Rectal smooth muscle tissue (tissue), 1 donor: ENCODE measurements around the gene PHF11.
A peak's percentile ranks its signal among the peaks of the same experiment; 100 is the strongest.
"Not testable (repeated sequence)": the region's sequence is repeated elsewhere in the genome, so short reads cannot be mapped to it uniquely, and the experiment has no call there.

Experiments
- H3K27ac ChIP-seq: one replicate; pipeline ENCODE4 v1.7.0; 2013; ENCODE audit warnings: low read depth, low read length, inconsistent platforms
- H3K27me3 ChIP-seq: one replicate; pipeline ENCODE4 v1.7.0; 2013; ENCODE audit warnings: low read length; ENCODE audit not compliant: control insufficient read depth, insufficient read depth
- H3K36me3 ChIP-seq: one replicate; pipeline ENCODE4 v1.7.0; 2013; ENCODE audit warnings: low read length; ENCODE audit not compliant: control insufficient read depth, insufficient read depth
- H3K4me1 ChIP-seq: one replicate; pipeline ENCODE4 v1.7.0; 2013; ENCODE audit warnings: low read length; ENCODE audit not compliant: control insufficient read depth, insufficient read depth
- H3K4me3 ChIP-seq: one replicate; pipeline ENCODE4 v1.7.0; 2013; ENCODE audit warnings: low read length
- H3K9ac ChIP-seq: one replicate; pipeline ENCODE4 v1.7.0; 2013; ENCODE audit warnings: low read length

Gene PHF11

DNA sequence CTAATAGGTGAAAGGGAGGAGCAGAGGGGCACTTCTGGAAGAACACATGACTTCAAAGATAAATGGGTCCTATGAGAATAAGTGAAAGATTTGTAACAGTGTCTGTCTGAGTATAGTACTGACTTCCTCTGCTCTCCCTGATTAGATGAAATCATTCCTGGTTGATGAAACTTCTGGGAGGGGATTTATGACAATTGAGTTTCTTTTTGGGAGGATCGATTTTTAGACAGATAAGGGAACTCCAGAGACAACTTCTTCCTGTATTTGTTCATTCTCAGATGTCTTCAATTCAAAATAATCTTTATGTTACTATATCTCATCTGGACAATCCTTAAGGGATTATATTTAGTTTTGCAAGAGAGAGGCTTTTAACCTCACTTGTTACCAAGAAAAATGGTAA, 31.7 kb upstream of the PHF11 start:
- Histone ChIP-seq H3K36me3 (peaks cover 13% of the 10 kb centered on the region), H3K9ac (no peak overlapping the region), H3K4me3 (no peak overlapping the region), H3K27ac (no peak overlapping the region), H3K27me3 (no peaks in the 10 kb centered on the region), H3K4me1 (no peaks in the 10 kb centered on the region)

DNA sequence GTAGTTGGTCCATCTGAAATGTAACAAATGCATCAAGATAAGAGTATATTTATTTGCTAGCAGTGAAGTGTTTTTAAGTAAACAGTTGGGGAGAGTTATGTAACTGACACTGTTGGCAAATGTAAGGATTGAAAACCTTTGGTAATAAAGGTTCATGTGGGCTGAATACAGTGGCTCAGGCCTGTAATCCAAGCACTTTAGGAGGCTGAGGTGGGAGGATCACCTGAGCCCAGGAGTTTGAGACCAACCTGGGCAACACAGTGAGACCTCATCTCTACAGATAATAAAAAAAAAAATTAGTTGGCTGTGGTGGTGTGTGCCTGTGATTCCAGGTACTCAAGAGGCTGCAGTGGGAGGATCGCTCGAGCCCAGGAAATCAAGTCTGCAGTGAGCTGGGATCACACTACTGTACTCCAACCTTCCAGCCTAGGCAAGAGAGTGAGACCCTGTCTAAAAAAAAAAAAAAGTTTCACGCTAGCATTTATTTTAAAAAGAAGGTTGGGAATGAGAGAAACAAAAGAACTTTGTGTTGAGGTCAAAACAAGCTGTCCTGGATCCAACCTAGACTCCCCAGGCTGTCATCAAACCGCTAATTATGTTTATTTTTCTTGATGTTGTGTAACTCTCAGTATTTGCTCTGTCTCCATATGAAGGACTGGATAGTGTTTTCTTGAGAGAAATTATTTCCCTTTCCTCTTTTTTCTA, 31.0 kb upstream of the PHF11 start:
- H3K27ac ChIP-seq: no peak overlapping the region
- no peaks in the 10 kb centered on the region for H3K27me3 ChIP-seq

DNA sequence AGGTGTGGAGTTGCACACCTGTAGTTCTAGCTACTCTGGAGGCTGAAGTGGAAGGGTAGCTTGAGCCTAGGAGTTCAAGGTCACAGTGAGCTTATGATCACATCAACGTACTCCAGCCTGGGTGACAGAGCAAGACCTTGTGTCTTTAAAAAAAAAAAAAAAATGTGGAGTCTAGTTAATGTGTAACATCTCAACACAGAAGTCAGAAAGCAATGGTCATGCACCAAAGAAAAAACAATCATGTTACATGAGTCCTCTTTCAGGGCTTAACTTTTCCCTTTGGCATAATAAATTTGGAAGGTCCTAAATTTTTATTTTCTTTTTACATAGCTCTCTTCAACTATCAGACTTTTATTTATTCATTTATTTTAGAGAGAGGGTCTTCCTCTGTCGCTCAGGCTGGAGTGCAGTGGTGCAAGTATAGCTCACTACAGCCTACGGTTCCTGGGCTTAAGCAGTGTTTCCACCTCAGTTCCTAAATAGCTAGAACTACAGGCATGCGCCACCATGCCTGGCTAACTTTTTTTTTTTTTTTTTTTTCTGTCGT, 29.4 kb upstream of the PHF11 start:
- Histone ChIP-seq H3K27me3 (no peaks in the 10 kb centered on the region), H3K4me1 (no peaks in the 10 kb centered on the region), H3K9ac (no peak overlapping the region), H3K36me3 (peaks cover 13% of the 10 kb centered on the region), H3K4me3 (no peak overlapping the region), H3K27ac (no peak overlapping the region)

More for the DNA sequence above, 31.0 kb upstream of the PHF11 start:
- Histone ChIP-seq H3K9ac (no peak overlapping the region), H3K4me3 (no peak overlapping the region), H3K4me1 (no peaks in the 10 kb centered on the region), H3K36me3 (peaks cover 13% of the 10 kb centered on the region)

DNA sequence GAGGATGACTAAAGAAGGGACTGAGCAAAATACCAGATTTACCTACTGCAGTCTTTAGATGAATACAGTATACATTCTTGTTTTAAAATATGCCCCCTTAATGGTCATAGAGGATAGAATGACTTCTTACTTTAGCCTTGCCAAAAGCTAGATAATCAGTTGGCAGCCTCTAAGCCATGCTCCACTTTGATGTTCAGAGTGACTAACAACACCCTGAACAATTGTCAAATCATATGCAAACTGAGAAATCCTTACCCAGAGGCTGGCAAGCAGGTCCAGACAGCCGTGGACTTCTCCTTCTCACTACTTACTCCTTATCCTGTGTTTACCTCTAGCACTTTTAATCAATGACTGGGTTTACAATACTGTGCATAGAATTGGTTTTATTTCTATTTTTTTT, 23.6 kb upstream of the PHF11 start:
- no peak overlapping the region for H3K9ac ChIP-seq
- no peaks in the 10 kb centered on the region for H3K27me3 ChIP-seq
- H3K27ac ChIP-seq: no peak overlapping the region
- H3K4me1 ChIP-seq: no peaks in the 10 kb centered on the region
- H3K4me3 ChIP-seq: no peak overlapping the region
- H3K36me3 ChIP-seq: peaks cover 8% of the 10 kb centered on the region

DNA sequence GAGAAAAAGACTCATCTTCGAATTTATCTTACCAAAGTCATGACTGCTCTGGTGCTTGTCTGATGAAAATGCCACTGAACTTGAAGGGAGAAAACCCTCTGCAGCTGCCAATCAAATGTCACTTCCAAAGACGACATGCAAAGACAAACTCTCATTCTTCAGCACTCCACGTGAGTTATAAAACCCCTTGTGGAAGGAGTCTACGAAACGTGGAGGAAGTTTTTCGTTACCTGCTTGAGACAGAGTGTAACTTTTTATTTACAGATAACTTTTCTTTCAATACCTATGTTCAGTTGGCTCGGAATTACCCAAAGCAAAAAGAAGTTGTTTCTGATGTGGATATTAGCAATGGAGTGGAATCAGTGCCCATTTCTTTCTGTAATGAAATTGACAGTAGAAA, 19.2 kb upstream of the PHF11 start:
- no peaks in the 10 kb centered on the region for H3K4me1 ChIP-seq
- peaks cover 18% of the 10 kb centered on the region for H3K36me3 ChIP-seq
- H3K4me3 ChIP-seq: no peak overlapping the region
- no peak overlapping the region for H3K27ac ChIP-seq
- H3K27me3 ChIP-seq: no peaks in the 10 kb centered on the region
- no peak overlapping the region for H3K9ac ChIP-seq

DNA sequence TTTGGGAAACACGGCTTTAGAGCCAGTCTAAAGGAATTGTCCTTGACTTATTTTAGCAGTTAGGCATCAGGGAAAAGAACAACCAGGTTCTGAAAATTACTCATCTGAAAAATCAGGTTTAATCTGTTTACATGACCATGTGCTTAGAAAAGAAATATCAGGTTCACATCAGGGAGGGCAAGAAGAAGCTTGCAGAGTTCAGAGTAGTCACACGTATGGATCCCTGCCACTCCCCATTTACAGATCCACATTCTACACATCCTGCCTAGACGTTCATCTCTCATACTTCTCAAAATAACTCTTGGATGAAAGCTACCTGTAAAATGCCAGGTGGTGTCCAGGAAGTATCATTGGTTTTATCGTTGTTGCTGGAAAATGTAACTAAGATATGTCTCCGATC, 14.0 kb upstream of the PHF11 start:
- Histone ChIP-seq H3K4me1 (no peaks in the 10 kb centered on the region), H3K27me3 (no peaks in the 10 kb centered on the region), H3K9ac (no peak overlapping the region), H3K4me3 (no peak overlapping the region), H3K36me3 (peaks cover 10% of the 10 kb centered on the region), H3K27ac (no peak overlapping the region)

DNA sequence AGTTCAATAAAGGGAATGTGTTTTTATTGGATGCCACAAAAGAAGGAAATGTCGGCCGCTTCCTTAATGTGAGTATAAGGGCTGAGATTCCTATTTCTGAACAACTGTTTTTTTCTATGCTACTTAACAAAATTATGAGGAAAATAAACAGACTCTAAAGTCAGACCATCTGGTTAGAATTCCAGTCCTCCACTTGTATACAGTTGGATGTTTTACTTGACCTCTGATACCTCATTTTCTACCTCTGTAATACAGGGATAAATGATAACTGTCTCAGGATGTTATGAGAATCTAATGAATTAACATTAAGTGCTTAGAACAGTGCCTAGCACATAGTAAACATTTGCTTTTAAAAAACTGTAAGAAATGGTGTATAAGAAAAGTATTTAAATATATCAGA, 7.2 kb upstream of the PHF11 start:
- Histone ChIP-seq H3K4me1 (no peaks in the 10 kb centered on the region), H3K9ac (no peak overlapping the region), H3K27ac (no peak overlapping the region), H3K27me3 (no peaks in the 10 kb centered on the region), H3K4me3 (no peak overlapping the region), H3K36me3 (no peaks in the 10 kb centered on the region)

DNA sequence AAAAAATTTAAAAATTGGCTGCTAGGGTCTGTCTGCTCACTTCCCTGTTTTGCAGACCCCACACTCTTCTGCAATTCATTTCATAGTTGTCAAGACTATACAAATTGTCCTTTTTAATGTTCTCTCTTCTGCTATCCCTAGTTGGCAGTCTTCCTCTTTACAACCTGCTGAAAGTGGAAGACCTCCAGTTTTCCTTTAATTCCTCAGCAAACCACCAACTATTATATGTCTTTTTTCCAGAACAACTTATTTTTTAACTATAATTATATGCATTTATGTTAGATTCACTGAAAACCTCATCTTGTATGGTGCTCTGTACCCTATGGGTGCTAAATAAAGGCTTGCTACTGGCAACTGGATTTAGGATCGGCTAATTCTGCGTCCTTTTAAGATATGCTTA, 1.1 kb upstream of the PHF11 start:
- Histone ChIP-seq H3K27me3 (no peaks in the 10 kb centered on the region), H3K4me3 (peak overlapping the region; percentile 83), H3K4me1 (no peaks in the 10 kb centered on the region), H3K36me3 (no peaks in the 10 kb centered on the region), H3K27ac (peak overlapping the region; percentile 96), H3K9ac (no peak overlapping the region)

DNA sequence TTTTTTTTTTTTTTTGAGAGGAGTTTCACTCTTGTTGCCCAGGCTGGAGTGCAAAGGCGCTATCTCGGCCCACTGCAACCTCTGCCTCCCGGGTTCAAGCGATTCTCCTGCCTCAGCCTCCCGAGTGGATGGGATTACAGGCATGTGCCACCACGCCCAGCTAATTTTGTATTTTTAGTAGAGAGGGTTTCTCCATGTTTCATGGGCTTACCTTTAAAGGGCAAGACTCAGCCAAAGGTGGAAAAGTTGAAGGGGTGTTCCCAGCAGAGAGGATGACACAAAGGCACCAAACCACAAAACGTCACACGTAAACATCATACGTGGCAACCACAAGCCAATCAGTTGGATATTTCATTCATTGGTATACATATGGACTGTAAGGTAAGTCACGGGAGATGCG, 1.1 kb downstream of the PHF11 start:
- H3K9ac ChIP-seq, H3K36me3 ChIP-seq, H3K4me3 ChIP-seq, H3K27me3 ChIP-seq, H3K27ac ChIP-seq, H3K4me1 ChIP-seq: not testable (repeated sequence)

DNA sequence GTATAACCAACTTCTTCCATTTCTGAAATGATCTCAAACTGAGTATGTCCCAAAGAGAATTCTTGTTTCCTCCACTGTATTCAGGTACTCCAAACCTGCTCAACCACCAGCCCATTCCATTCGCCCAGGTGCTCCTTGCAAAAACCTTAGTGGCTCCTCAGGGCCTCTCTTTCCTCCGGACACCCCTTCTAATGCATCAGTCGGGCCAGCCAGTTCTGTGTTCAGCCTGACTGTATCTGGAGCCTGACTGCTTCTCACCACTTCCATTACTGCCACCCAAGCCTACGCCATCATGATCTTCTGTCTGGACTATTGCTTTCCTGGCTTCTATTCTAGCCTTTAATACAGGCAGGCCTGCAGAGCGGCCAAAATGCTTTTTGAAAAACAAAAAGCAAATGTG, 1.5 kb downstream of the PHF11 start:
- Histone ChIP-seq H3K4me1 (no peaks in the 10 kb centered on the region), H3K27ac (no peak overlapping the region), H3K4me3 (no peak overlapping the region), H3K36me3 (no peaks in the 10 kb centered on the region), H3K27me3 (no peaks in the 10 kb centered on the region), H3K9ac (no peak overlapping the region)

DNA sequence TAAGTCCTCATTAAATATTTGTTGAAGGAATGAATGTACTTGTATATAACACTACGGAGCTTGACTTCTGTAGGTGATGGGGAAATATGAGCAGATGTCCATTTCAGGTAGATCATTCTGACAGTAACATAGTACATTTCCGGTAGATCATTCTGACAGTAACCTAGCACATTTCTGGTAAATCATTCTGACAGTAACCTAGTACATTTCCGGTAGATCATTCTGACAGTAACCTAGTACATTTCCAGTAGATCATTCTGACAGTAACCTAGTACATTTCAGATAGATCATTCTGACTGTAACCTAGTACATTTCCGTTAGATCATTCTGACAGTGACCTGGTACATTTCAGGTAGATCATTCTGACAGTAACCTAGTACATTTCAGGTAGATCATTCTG, 2.5 kb downstream of the PHF11 start:
- Histone ChIP-seq H3K36me3 (no peaks in the 10 kb centered on the region), H3K4me3 (no peak overlapping the region), H3K9ac (no peak overlapping the region), H3K27me3 (no peaks in the 10 kb centered on the region), H3K27ac (no peak overlapping the region), H3K4me1 (no peaks in the 10 kb centered on the region)

DNA sequence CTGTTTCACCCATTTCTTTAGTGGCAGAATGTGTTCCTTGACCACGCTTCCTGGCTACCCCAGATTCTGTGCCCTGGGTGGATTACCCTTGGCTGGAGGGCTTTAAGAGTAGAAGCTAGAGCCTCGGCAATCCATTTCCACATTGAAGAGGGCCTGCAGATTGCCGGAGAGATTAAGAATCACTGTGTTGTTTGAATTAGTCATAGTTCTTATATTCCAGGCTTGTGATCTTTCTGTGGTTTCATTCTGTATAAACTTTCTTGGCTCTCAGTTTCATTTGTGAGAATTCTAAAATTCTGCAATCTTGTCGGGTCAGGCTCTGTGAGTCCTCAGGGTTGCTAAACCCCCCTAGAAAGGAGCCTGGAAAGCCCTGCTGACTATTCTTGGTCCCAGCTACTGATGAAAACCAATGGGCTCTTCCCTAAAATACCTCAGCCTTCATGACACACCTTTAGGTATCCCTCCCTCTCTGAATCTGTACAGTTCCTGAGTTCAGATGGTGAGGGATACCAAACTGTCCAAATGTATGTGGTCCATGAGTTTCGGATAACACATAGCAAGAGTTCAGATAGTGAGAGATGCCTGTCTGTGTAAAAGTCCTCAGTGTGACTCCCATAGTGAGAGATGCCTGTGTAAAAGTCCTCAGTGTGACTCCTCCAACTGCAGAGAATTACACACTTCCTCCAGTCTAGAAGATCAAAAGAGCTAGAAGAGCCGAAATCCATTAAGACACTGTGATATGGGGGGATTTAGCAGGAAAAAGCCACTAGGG, 4.3 kb downstream of the PHF11 start:
- Histone ChIP-seq H3K27ac (no peak overlapping the region), H3K36me3 (no peaks in the 10 kb centered on the region), H3K4me1 (no peaks in the 10 kb centered on the region), H3K9ac (no peak overlapping the region), H3K4me3 (no peak overlapping the region), H3K27me3 (no peaks in the 10 kb centered on the region)

DNA sequence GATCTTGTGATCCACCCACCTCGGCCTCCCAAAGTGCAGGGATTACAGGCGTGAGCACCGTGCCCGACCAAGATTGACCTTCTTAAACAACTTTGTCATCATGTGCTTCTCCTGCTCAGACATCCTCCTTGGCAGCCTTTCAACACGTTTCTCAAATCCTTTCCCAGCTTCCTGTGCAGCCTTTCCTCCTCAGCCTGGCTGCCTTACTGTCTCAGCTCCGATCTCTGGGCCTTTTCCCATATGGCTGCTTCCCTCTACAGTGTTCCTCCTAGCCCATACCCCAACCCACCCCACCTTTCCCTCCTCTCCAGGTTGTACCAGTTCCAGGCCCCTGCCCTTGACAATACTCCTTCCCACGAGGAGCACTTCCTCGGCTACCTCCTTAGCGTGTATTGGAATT, 7.2 kb downstream of the PHF11 start:
- Histone ChIP-seq H3K9ac (no peak overlapping the region), H3K4me3 (no peak overlapping the region), H3K27ac (no peak overlapping the region), H3K36me3 (no peaks in the 10 kb centered on the region), H3K27me3 (no peaks in the 10 kb centered on the region), H3K4me1 (no peaks in the 10 kb centered on the region)
